ENCODE data around the gene IGF2.

Gene IGF2

GRCh38 chr11:2139123-2139521, at the start of gene IGF2:
Gene IGF2, minus strand, starts transcription at chr11:2139389. Its CDS starts 3,866 bp downstream, at chr11:2135523.
- no peak within 1 kb of the TSS for H3K27ac ChIP-seq (ENCODE audit: low read depth, low read length, poor library complexity, severe bottlenecking)
- TF ChIP-seq CTCF (IDR thresholded peaks at IDR 0.05; ENCODE audit: low read length) (no peak), EZH2 (IDR thresholded peaks at IDR 0.05; ENCODE audit: borderline replicate concordance, low read length) (no peak)
- no peak within 1 kb of the TSS for H3K4me2 ChIP-seq (ENCODE audit: low read length)
- no peaks in the 10 kb centered on the region for H3K27me3 ChIP-seq (ENCODE audit: insufficient read depth, low read length)
- no peaks in the 10 kb centered on the region for H3K9me2 ChIP-seq (ENCODE audit: low read depth, low read length)
- no peaks in the 10 kb centered on the region for H3K36me3 ChIP-seq (ENCODE audit: insufficient read depth, low read length)
- no peaks in the 10 kb centered on the region for H3K79me2 ChIP-seq (ENCODE audit: insufficient read depth, low read length)
- no peak within 1 kb of the TSS for H3K9ac ChIP-seq (ENCODE audit: low read length)
- no peaks in the 10 kb centered on the region for H3K9me3 ChIP-seq (ENCODE audit: low read length)
- no peaks in the 10 kb centered on the region for H4K20me1 ChIP-seq (ENCODE audit: insufficient read depth, low read length)
- no peaks in the 10 kb centered on the region for H3K4me1 ChIP-seq (ENCODE audit: insufficient read depth, low read length, severe bottlenecking)
- H3F3A ChIP-seq (ENCODE audit: insufficient read depth, low read length), result no peaks in the 10 kb centered on the region
- H3K4me3 ChIP-seq (ENCODE audit: low read depth, low read length, poor library complexity, severe bottlenecking), result no peak within 1 kb of the TSS
- no peak within 1 kb of the TSS for H2AFZ ChIP-seq (ENCODE audit: low read length)

- no peak overlapping the region for H3K4me2 ChIP-seq (ENCODE audit: low read length)
- H3K27ac ChIP-seq (ENCODE audit: low read depth, low read length, poor library complexity, severe bottlenecking), result no peak overlapping the region
- TF ChIP-seq EZH2 (IDR thresholded peaks at IDR 0.05; ENCODE audit: borderline replicate concordance, low read length) (no peak), CTCF (IDR thresholded peaks at IDR 0.05; ENCODE audit: low read length) (no peak)
- no peak overlapping the region for H3K4me3 ChIP-seq (ENCODE audit: low read depth, low read length, poor library complexity, severe bottlenecking)
- no peaks in the 10 kb centered on the region for H3K9me3 ChIP-seq (ENCODE audit: low read length)
- H3K36me3 ChIP-seq (ENCODE audit: insufficient read depth, low read length), result no peaks in the 10 kb centered on the region
- H3K4me1 ChIP-seq (ENCODE audit: insufficient read depth, low read length, severe bottlenecking), result no peaks in the 10 kb centered on the region
- H2AFZ ChIP-seq (ENCODE audit: low read length), result no peak overlapping the region
- no peaks in the 10 kb centered on the region for H3K79me2 ChIP-seq (ENCODE audit: insufficient read depth, low read length)
- no peaks in the 10 kb centered on the region for H4K20me1 ChIP-seq (ENCODE audit: insufficient read depth, low read length)
- no peaks in the 10 kb centered on the region for H3F3A ChIP-seq (ENCODE audit: insufficient read depth, low read length)
- H3K9me2 ChIP-seq (ENCODE audit: low read depth, low read length), result no peaks in the 10 kb centered on the region
- H3K9ac ChIP-seq (ENCODE audit: low read length), result no peak overlapping the region
- no peaks in the 10 kb centered on the region for H3K27me3 ChIP-seq (ENCODE audit: insufficient read depth, low read length)
These were observed 49.6 kb upstream of the IGF2 start for GRCh38 chr11:2188745-2189144.

- no peak overlapping the region for H3K4me2 ChIP-seq (ENCODE audit: low read length)
- H3K4me1 ChIP-seq (ENCODE audit: insufficient read depth, low read length, severe bottlenecking), result no peaks in the 10 kb centered on the region
- H3K79me2 ChIP-seq (ENCODE audit: insufficient read depth, low read length), result no peaks in the 10 kb centered on the region
- H3K36me3 ChIP-seq (ENCODE audit: insufficient read depth, low read length), result no peaks in the 10 kb centered on the region
- no peaks in the 10 kb centered on the region for H4K20me1 ChIP-seq (ENCODE audit: insufficient read depth, low read length)
- H3K9ac ChIP-seq (ENCODE audit: low read length), result no peak overlapping the region
- no peak overlapping the region for H3K27ac ChIP-seq (ENCODE audit: low read depth, low read length, poor library complexity, severe bottlenecking)
- H3K4me3 ChIP-seq (ENCODE audit: low read depth, low read length, poor library complexity, severe bottlenecking), result no peak overlapping the region
- no peaks in the 10 kb centered on the region for H3K27me3 ChIP-seq (ENCODE audit: insufficient read depth, low read length)
- H3K9me3 ChIP-seq (ENCODE audit: low read length), result no peaks in the 10 kb centered on the region
- H3F3A ChIP-seq (ENCODE audit: insufficient read depth, low read length), result no peaks in the 10 kb centered on the region
- no peak for TF ChIP-seq EZH2 (IDR thresholded peaks at IDR 0.05; ENCODE audit: borderline replicate concordance, low read length)
- no peak for TF ChIP-seq CTCF (IDR thresholded peaks at IDR 0.05; ENCODE audit: low read length)
- no peak overlapping the region for H2AFZ ChIP-seq (ENCODE audit: low read length)
- H3K9me2 ChIP-seq (ENCODE audit: low read depth, low read length), result no peaks in the 10 kb centered on the region
These were observed 48.1 kb upstream of the IGF2 start for GRCh38 chr11:2187280-2187707.

All from OCI-LY1 (cell line).